GM18519 (cell line): ENCODE results near the gene COL6A3.
"Not testable (repeated sequence)": the region's sequence is repeated elsewhere in the genome, so short reads cannot be mapped to it uniquely, and the experiment has no call there.

Source experiments
- ATAC-seq: cut with Tn5 transposase; IDR thresholded peaks from one replicate; pipeline ENCODE4 v1.9.1; 2021; ENCODE audit warnings: mild to moderate bottlenecking, moderate library complexity; ENCODE audit not compliant: unreplicated experiment, low FRiP score

The COL6A3 gene

DNA sequence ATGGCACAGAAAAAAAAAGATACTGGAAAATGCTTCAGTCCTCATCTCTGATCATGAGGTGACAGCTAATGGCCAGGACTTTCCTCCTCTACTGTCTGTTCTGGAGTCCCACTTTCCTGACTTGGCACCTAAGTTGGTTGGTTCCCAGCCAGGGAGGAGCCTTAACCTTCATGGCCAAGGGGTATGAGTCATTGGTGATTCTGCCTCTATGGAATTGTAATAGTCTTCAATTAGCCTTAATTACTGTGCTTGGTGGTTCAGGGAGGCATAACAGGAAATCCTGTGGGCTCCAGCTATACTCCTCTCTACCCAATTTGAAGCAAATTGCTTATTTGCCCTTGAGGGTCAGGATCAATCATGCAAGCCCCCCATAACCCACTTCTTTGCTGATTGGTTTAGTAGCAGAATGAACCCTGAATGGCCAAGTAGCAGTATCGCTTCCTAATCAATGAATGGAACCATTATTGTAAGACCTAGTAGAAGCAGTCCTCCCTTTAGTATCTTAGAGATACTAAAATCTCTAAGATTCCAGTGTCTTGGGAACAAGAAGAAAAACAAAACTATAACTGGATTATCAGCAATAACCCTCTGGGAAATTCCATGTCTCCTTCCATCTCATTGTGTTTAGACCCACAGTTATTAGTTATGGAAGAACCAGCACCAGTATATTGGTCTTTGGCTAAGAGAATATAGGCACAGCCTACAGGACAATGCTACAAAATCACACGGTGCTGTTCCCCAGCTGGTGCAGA, 109.0 kb downstream of the COL6A3 start:
- no peak for ATAC-seq

GRCh38 chr2:237303244-237303643, 110.7 kb downstream of the COL6A3 start:
- ATAC-seq: not testable (repeated sequence)

DNA sequence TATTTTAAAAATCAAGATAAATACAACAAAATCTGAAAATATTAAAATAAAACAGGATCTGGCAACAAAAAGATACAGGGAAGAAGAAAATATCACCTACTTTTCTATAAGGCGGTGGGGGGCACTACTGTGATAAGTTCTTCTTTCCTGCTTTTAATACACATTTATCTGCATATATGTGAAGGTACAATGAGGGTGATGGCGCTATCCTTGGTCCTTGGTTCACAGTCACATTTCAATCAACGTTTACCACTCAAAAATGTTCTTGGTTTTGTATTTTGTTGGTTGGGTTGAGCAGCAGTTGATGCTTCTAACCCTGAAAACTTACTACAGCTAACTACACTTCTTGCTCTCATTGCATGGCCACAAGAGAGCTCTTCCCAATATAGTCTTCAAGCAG, 112.4 kb downstream of the COL6A3 start:
- no peak for ATAC-seq

DNA sequence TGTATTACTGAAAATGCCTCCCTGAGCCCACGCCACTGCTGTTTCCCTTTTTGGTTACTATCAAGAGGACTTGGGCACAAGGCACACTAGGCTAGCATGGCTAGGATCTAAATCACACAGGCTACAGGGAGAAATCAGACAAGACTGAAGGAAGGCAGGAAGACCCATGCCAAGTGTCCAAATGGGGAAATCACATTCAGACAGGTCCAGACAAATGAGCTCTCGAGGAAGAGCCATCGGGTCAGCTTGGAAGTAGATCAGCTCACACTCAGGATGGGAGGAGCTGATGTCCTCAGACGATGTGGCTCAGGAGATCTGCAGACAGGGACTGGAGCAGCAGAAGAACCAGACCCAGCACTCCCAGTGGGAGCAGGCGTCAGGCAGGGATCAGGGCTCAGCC, 113.2 kb downstream of the COL6A3 start:
- no peak for ATAC-seq

- no peak for ATAC-seq
Measured at GRCh38 chr2:237299906-237300305, 114.1 kb downstream of the COL6A3 start.

DNA sequence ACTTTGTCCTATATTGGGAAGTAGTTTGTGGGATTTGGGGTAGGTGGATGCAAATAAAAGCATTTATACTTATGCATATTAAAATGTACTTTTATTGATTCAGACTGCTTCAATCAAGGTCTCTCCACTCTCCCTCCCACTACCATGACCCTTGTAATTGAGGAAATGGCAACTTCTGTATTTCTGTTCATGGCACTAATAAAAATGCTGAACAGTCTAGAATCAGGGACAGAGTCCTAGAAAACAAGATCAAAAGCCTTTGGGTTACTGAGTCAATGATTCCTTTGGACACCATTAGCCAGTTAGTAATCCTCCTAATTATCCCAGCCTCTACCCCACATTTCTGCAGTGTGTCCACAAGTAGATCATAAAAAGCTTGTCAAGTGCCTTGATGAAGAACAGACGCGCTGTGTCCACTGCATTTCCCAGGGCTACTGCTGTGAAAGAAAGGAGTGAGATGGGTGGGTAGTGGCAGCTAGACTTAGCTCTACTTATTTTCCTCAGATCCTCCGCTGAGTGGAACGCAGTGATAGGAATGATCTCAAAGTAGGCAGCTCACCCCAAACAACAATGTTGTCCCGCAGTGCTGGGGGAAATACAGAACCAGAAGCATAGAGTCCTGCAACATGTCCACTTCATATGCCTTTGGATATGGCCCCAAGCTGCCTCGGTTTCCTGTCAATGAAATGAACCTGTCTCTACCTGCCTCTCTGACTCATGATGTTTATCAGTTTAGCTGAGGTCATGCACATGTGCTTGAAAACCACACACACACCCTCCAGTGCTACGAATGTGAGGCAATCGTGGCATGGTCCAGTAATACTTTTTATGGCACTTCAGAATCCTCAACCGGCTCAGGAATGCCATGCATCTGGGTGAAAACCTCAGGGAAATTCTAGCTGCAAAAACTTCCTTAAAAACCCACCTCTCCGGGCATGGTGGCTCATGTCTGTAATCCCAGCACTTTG, 115.5 kb downstream of the COL6A3 start:
- no peak for ATAC-seq

- ATAC-seq: no peak
Measured at GRCh38 chr2:237297421-237298150, 116.4 kb downstream of the COL6A3 start.

GRCh38 chr2:237296756-237297155, 117.2 kb downstream of the COL6A3 start:
- ATAC-seq: no peak

- no peak for ATAC-seq
Measured at GRCh38 chr2:237295889-237296480, 118.0 kb downstream of the COL6A3 start.

DNA sequence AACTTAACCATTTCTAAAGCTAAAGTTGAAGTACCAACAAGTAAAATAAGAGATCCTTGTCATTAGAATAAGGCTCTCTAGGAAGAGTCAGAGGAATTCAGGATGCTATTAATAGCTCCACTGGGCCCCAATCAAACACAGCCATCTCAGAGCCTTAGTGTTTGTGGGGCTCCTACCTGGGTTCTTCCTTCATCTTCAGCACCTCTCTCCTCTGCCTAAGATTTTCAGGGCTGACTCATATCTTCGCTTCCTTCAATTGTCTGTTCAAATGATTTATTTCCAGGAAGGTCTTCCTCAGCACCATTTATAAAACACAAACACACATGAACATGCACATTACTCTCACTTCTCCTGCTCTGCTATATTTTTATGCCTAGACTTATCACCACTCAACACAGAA, 119.5 kb downstream of the COL6A3 start:
- ATAC-seq: no peak

DNA sequence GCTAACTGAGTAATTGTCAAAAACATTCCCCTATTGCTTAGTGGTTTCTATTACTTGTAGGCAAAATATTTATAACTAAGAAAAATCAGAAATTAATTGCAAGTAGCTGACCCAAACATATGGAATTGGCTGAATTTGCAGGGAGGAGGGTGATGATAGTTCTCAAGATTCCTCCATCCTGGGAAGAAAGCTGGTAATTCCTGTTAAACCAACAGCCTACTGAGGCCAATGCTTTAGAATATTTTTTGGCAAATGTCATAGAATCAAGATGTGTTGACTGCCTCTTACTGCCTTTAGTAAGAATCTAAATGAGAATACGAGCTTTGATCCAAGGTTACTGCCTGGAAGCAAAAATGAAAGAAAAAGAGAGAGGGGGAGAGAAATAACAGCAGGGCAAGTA, 120.0 kb downstream of the COL6A3 start:
- ATAC-seq: no peak

DNA sequence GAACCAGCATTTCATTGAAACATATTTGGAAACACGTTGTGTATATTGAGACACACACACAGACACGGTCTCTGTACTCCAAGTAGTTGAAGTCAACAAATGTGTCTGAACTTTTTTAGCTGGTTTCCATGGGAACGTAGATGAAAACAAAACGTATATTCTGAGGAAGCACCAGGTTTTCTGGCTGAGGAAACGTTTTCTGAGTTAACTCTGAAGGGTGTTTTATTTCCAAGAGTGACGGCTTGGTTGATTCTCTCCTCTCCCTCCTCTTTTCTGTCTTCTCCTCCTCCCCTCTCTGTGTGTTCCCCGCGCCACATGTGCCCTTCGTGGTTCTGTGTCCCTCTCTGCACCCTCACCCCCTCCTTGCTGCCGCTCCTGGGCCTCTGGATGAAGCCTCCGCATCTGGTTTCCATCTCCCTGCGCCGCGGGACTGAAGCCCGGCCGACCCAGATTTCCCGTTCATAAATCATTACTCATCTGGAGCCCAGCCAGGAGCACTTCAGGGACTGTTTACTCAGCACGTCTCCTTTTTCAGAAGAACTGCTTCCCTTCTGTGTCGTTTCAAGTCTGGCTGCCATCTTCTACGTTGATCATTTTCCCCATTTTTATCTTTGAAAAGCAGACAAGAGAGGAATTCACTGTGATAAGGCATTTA, 122.7 kb downstream of the COL6A3 start:
- ATAC-seq: no peak

- no peak for ATAC-seq
Measured at GRCh38 chr2:237290261-237290660, 123.7 kb downstream of the COL6A3 start.

GRCh38 chr2:237289139-237289538, 124.8 kb downstream of the COL6A3 start:
- no peak for ATAC-seq

- ATAC-seq: no peak
Measured at GRCh38 chr2:237287872-237288271, 126.1 kb downstream of the COL6A3 start.

DNA sequence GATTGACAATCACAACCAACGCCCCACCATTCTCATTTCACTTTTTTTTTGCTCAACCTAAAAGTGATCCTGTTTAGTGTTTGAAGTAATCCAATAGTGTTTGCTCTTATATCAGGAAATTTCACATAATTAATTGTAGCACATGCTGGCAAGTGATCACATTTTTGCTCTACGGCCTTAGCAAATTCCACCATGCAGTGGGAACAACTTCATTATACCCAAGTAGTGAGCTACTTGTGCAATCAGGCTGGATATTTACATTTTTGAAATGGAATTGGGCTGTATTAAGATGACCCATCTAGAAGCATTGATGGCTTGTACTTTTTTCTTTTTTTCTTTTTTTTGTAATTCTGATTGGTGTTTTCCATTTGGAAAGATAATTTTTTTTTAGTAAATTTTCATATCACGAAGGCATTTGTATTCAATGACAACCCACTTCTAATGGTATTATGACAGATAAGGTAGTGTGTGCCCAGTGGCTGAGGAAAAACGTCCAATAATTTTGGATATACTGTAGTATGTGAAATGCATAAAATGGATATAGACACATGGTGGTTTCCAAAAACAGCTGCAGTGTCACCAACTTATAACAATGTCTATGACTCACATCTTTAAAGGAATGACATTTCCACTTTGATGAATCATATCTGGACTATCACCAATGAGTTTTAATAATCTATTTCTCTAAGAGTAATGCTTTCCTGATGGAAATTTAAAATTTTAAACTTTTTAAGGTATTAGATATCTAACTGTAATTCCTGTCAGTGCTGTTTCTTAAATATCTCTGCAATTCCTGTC, 130.6 kb downstream of the COL6A3 start:
- no peak for ATAC-seq

DNA sequence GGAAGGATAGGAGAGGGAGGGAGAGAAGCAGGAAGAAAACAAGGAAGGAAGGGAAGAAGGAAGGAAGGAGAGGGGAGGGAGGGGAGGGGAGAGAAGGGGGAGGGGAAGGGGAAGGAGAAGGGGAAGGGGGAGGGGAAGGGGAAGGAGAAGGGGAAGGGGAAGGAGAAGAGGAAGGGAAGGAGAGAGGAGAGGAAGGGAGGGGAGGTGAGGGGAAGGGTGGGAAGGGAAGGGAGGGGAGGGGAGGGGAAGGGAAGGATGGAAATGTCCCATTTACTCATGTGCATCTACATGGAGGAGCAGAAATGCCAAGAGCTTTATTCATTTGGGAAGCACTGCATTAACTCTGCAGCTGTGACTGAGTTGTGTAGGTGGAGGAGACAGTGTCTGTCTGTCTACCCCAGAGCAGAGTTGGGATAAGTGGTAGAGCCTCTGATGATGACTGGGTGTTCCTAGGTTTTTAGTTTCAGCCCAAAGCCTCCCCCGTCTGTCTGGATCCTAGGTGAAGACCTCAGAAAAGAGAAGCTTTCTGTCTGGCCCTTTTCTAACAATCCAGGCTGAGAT, 131.3 kb downstream of the COL6A3 start:
- ATAC-seq: no peak

- ATAC-seq: no peak
Measured at GRCh38 chr2:237281836-237282306, 132.1 kb downstream of the COL6A3 start.

DNA sequence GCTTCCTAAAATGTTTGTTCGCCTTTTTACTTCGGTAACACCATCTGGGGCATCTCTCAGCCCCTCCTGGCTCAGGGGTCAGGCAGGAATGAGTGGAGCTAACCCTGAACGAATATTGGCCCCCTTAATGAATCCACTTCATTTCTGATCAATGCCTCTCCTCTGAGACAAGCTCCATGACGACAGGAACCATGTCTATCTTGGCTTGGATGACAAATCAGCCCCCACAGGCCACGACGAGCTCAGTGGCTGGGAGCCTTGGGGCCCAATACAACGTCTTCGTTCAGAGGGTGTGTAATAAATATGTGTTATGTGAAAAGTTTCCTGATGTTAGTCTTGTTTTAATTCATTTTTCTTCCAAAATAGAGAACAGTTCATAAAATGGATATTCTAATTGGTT, 133.0 kb downstream of the COL6A3 start:
- no peak for ATAC-seq
